Pancreas (tissue), 10 donors: ENCODE measurements around the gene CMTM6. TPM values are rescaled to one million over a fixed set of nuclear protein-coding genes. Genes with fewer than 3 reads are reported as not detected.

Experiments used
- ATAC-seq, 4 donors: fragments of 200-7000 bp; cut with Tn5 transposase; one replicate each; pipeline versions ENCODE4 v1.8.0 to v1.9.1; 2020; ENCODE audit warnings: mild to moderate bottlenecking in 4 of 4, moderate library complexity in 4 of 4
- DNase-seq, 6 donors: peaks; one replicate each; pipeline ENCODE4 v3.0.0-alpha.2; 2020
- FAIRE-seq: peaks from 2 replicates; lab custom pipeline; 2012; peaks lifted over from hg19 to GRCh38; lab: Jason Lieb, UNC
- H3K27ac ChIP-seq, 4 donors: fragments of 200-600 bp; sonication (generic); 1 replicate in 3 of 4; 2 replicates in 1 of 4; pipeline versions ENCODE4 v1.5.0 to v1.8.0; 2020
- H3K27me3 ChIP-seq, 4 donors: fragments of 200-600 bp; one replicate each; pipeline ENCODE4 v1.8.0; 2021
- H3K36me3 ChIP-seq, 3 donors: fragments of 200-600 bp; sonication (generic) in 1 of 3; one replicate each; pipeline versions ENCODE4 v1.5.0 to v1.8.0; 2020 to 2021
- H3K4me1 ChIP-seq, 3 donors: fragments of 200-600 bp; one replicate each; pipeline ENCODE4 v1.8.0; 2021
- H3K4me3 ChIP-seq, 4 donors: fragments of 200-600 bp; sonication (generic) in 2 of 4; one replicate each; pipeline versions ENCODE4 v1.5.0 to v1.8.0; 2020 to 2021
- H3K9me3 ChIP-seq, 4 donors: fragments of 200-600 bp; one replicate each; pipeline ENCODE4 v1.8.0; 2021
- CTCF ChIP-seq, 4 donors: fragments of 200-600 bp; sonication (generic) in 3 of 4; IDR thresholded peaks; one replicate each; pipeline versions ENCODE4 v1.5.0 to v1.8.0; 2021; ENCODE audit warnings: antibody characterized with exemption in 4 of 4
- WGBS, 2 donors: extraction: QIAGEN DNeasy Blood & Tissue Kit; methylation state at CpG; one replicate each; pipeline ENCODE4 v1.1.7; 2013; 5-methylcytosine and 5-hydroxymethylcytosine counted together
- intact Hi-C, 3 donors: fragments of 100-400 bp; cut with DNase I; formaldehyde crosslinking; loops; one replicate each; pipeline versions ENCODE4 v1.11.1 to v1.14.2; 2022
- polyA plus RNA-seq, 2 donors: library from polyadenylated mRNA; stranded (reverse); fragments of 200-250 nt; gene quantifications; one replicate each; pipeline ENCODE4 v1.2.3, GENCODE V29; 2013
- total RNA-seq, 6 donors: library from RNA; stranded (reverse); fragmentation: NEBNext Ultra II Directional in 4 of 6; extraction: Animal tissue kit (Norgen Biotek cat#: 25700) in 4 of 6; gene quantifications; one replicate each; pipeline versions ENCODE4 v1.2.1 to v1.2.4, GENCODE V29; 2021 to 2023
- donor health status: healthy with polysubstance abuse.
- donor health status: DM: no; HTN: no; CAD: no; lungs with moderate emphysema.
- donor health status: DM: no; HTN: no; CAD: no.
- donor health status: control.
- donor health status: control.
- donor health status: Bipolar disorder and iron deficiency.
- donor health status: DM: yes; HTN: yes; CAD: no.
- donor health status: DM: no; HTN: no; CAD: no.
- donor health status: DM: no; HTN: no; CAD: no.
- donor health status: DM: yes; HTN: yes; CAD: no.

The CMTM6 gene
- total and polyA plus RNA-seq, 8 donors = 8.4 to 34.0 (median 13.7) TPM

- ATAC-seq = no peak
- Histone ChIP-seq H3K27me3 (no peaks in the 10 kb centered on the region), H3K9me3 (no peaks in the 10 kb centered on the region), H3K4me3 (no peak overlapping the region), H3K27ac (no peak overlapping the region), H3K36me3 (no peaks in the 10 kb centered on the region), H3K4me1 (no peaks in the 10 kb centered on the region)
- no peak for FAIRE-seq
- WGBS, 2 donors = 61 to 71% methylated on average over 4 of the region's 4 CpGs
- TF ChIP-seq CTCF (IDR thresholded peaks at IDR 0.05) = no peak
- DNase-seq = peak in 1 of 6 donors; percentile 6
- intact Hi-C loops = no loop called here
Observed at GRCh38 chr3:32452009-32452408, 50.6 kb downstream of the CMTM6 start.

GRCh38 chr3:32450992-32451659 is 51.5 kb downstream of the CMTM6 start:
- Histone ChIP-seq H3K4me1 (no peaks in the 10 kb centered on the region), H3K9me3 (no peaks in the 10 kb centered on the region), H3K27me3 (no peaks in the 10 kb centered on the region), H3K4me3 (no peak overlapping the region), H3K27ac (no peak overlapping the region), H3K36me3 (no peaks in the 10 kb centered on the region)
- no peak for ATAC-seq
- 95 to 96% methylated on average over 12 of the region's 12 CpGs for WGBS, 2 donors
- peak in 1 of 6 donors; percentile 6 for DNase-seq
- no peak for FAIRE-seq
- intact Hi-C loops = no loop called here
- no peak for TF ChIP-seq CTCF (IDR thresholded peaks at IDR 0.05)

GRCh38 chr3:32450426-32450825 is 52.2 kb downstream of the CMTM6 start:
- ATAC-seq (no peak), FAIRE-seq (no peak), DNase-seq (peak in 1 of 6 donors; percentile 6)
- Histone ChIP-seq H3K27me3 (no peaks in the 10 kb centered on the region), H3K9me3 (no peaks in the 10 kb centered on the region), H3K4me3 (no peak overlapping the region), H3K27ac (no peak overlapping the region), H3K36me3 (no peaks in the 10 kb centered on the region), H3K4me1 (no peaks in the 10 kb centered on the region)
- intact Hi-C loops = no loop called here
- no peak for TF ChIP-seq CTCF (IDR thresholded peaks at IDR 0.05)
- WGBS, 2 donors = 87 to 92% methylated on average over 2 of the region's 2 CpGs

GRCh38 chr3:32449691-32450090 is 53.0 kb downstream of the CMTM6 start:
- DNase-seq = no peak
- Histone ChIP-seq H3K4me1 (no peaks in the 10 kb centered on the region), H3K4me3 (no peak overlapping the region), H3K9me3 (no peaks in the 10 kb centered on the region), H3K27me3 (no peaks in the 10 kb centered on the region), H3K36me3 (no peaks in the 10 kb centered on the region), H3K27ac (no peak overlapping the region)
- no peak for TF ChIP-seq CTCF (IDR thresholded peaks at IDR 0.05)
- 91 to 98% methylated on average over 3 of the region's 3 CpGs for WGBS, 2 donors
- intact Hi-C loops = no loop called here
- no peak for FAIRE-seq
- ATAC-seq = no peak

DNA sequence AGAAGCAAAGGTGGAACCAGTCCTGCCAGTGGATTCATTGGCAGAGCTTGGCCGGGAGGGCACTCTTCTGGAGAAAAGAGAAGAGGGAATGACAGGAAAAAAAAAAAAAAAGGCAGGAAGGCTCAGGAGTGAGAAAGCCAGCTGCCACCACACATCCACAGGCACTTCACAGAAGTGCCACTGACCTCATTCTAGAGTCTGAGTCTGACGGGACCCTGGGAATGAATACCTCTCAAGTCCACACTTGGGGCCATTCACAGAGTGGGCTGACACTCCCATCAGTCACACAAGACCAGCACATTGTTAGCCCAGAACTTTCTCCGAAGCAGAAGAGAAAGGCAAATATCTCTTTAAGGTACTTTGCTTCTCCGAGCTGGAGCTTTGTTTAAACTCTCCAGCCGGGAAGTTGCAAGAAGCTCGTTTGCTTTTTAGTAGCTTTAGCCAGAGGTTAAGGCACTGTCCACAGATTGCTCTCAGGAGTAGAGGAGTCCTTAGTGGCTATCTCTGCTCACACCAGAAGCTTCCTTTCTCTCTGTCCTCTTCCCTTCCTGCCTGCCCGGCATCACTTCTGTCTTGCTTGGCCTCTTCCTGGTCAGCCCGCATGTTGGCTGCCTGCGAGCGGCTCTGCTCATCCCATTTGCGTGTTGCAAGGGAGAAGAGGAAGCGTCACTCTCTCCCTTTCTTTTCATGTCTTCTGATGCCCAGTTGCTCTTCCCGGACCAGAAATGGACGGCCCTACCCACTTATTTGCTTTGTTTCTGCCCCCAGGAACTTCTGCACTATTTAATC is 53.8 kb downstream of the CMTM6 start:
- ATAC-seq (peak in 2 of 4 donors; percentile 41 to 49), FAIRE-seq (no peak), DNase-seq (no peak)
- H3K36me3 ChIP-seq = no peaks in the 10 kb centered on the region
- no peak for TF ChIP-seq CTCF (IDR thresholded peaks at IDR 0.05)
- no peaks in the 10 kb centered on the region for H3K27me3 ChIP-seq
- H3K4me1 ChIP-seq = no peaks in the 10 kb centered on the region
- intact Hi-C loops = no loop called here
- 84 to 87% methylated on average over 14 of the region's 14 CpGs for WGBS, 2 donors
- no peak overlapping the region for H3K4me3 ChIP-seq
- no peaks in the 10 kb centered on the region for H3K9me3 ChIP-seq
- H3K27ac ChIP-seq = no peak overlapping the region
